ENCODE data around the gene TMEM255A.
A peak's percentile ranks its signal among the peaks of the same experiment; 100 is the strongest.

Gene TMEM255A

GRCh38 chrX:120306630-120307029 lies 4.6 kb downstream of the TMEM255A start:
- DNase-seq, result no peak

GRCh38 chrX:120305531-120306141 lies 5.6 kb downstream of the TMEM255A start:
- DNase-seq, result no peak

GRCh38 chrX:120304256-120304655 lies 7.0 kb downstream of the TMEM255A start:
- DNase-seq, result no peak

GRCh38 chrX:120302434-120302833 lies 8.8 kb downstream of the TMEM255A start:
- DNase-seq, result peak; percentile 34

- DNase-seq, result no peak
Observed at GRCh38 chrX:120301960-120302359, 9.3 kb downstream of the TMEM255A start.

- DNase-seq, result no peak
Observed at GRCh38 chrX:120301497-120301896, 9.8 kb downstream of the TMEM255A start.

- no peak for DNase-seq
Observed at GRCh38 chrX:120299928-120300327, 11.3 kb downstream of the TMEM255A start.

- DNase-seq, result no peak
Observed at GRCh38 chrX:120297923-120298322, 13.3 kb downstream of the TMEM255A start.

- no peak for DNase-seq
Observed at GRCh38 chrX:120294651-120295050, 16.6 kb downstream of the TMEM255A start.

GRCh38 chrX:120293015-120293414 lies 18.2 kb downstream of the TMEM255A start:
- no peak for DNase-seq

- no peak for DNase-seq
Observed at GRCh38 chrX:120291211-120291610, 20.1 kb downstream of the TMEM255A start.

- DNase-seq, result no peak
Observed at GRCh38 chrX:120290107-120290506, 21.2 kb downstream of the TMEM255A start.

GRCh38 chrX:120287513-120288112 lies 23.6 kb downstream of the TMEM255A start:
- DNase-seq, result no peak

GRCh38 chrX:120286733-120287512 lies 24.3 kb downstream of the TMEM255A start:
- DNase-seq, result no peak

- DNase-seq, result no peak
Observed at GRCh38 chrX:120282697-120283096, 28.6 kb downstream of the TMEM255A start.

- DNase-seq, result no peak
Observed at GRCh38 chrX:120281761-120282160, 29.5 kb downstream of the TMEM255A start.

GRCh38 chrX:120281021-120281624 lies 30.1 kb downstream of the TMEM255A start:
- no peak for DNase-seq

GRCh38 chrX:120274958-120275357 lies 36.3 kb downstream of the TMEM255A start:
- no peak for DNase-seq

GRCh38 chrX:120274145-120274544 lies 37.1 kb downstream of the TMEM255A start:
- DNase-seq, result no peak

GRCh38 chrX:120271218-120271617 lies 40.0 kb downstream of the TMEM255A start:
- DNase-seq, result no peak

- no peak for DNase-seq
Observed at GRCh38 chrX:120270567-120270966, 40.7 kb downstream of the TMEM255A start.

- DNase-seq, result no peak
Observed at GRCh38 chrX:120269373-120270035, 41.8 kb downstream of the TMEM255A start.

- DNase-seq, result no peak
Observed at GRCh38 chrX:120264341-120264740, 46.9 kb downstream of the TMEM255A start.
